ENCODE measurements around the gene ICE1.
A peak's percentile ranks its signal among the peaks of the same experiment; 100 is the strongest.

Gene ICE1

GRCh38 chr5:5409151-5409810 lies 13.2 kb upstream of the ICE1 start:
- TF ChIP-seq CTCF (IDR thresholded peaks at IDR 0.05): no peak

- TF ChIP-seq CTCF (IDR thresholded peaks at IDR 0.05): no peak
Measured at GRCh38 chr5:5414999-5415398, 7.5 kb upstream of the ICE1 start.

- no peak for TF ChIP-seq CTCF (IDR thresholded peaks at IDR 0.05)
Measured at GRCh38 chr5:5416733-5417132, 5.7 kb upstream of the ICE1 start.

- no peak for TF ChIP-seq CTCF (IDR thresholded peaks at IDR 0.05)
Measured at GRCh38 chr5:5418006-5418405, 4.5 kb upstream of the ICE1 start.

- no peak for TF ChIP-seq CTCF (IDR thresholded peaks at IDR 0.05)
Measured at GRCh38 chr5:5418764-5419163, 3.7 kb upstream of the ICE1 start.

GRCh38 chr5:5419291-5420210 lies 2.9 kb upstream of the ICE1 start:
- TF ChIP-seq CTCF (IDR thresholded peaks at IDR 0.05): peak; percentile 88

- no peak for TF ChIP-seq CTCF (IDR thresholded peaks at IDR 0.05)
Measured at GRCh38 chr5:5420251-5420650, 2.2 kb upstream of the ICE1 start.

All from LNCAP (cell line).